Common myeloid progenitor, CD34-positive (primary cell): Measurements from ENCODE around the gene LRRC74B. TPM values are rescaled to one million over a fixed set of nuclear protein-coding genes. Genes with fewer than 3 reads are reported as not detected.

Experiments used
- CTCF ChIA-PET: fragments of 350-600 bp; sonication (Branson Sonifier 250); formaldehyde crosslinking; loops from one replicate; lab custom pipeline; 2021; ENCODE audit warnings: antibody characterized with exemption; lab: Charles Lee
- POLR2A ChIA-PET: fragments of 350-600 bp; sonication (Branson Sonifier 250); formaldehyde crosslinking; loops from one replicate; lab custom pipeline; 2021; ENCODE audit warnings: antibody characterized with exemption; lab: Charles Lee
- DNase-seq, 3 donors: peaks; one replicate each; pipeline versions ENCODE4 v3.0.0 to v3.0.0-alpha.2; 2013
- H3K27ac ChIP-seq, 2 experiments: 1 replicate in 1 of 2; 2 replicates in 1 of 2; pipeline ENCODE4 v1.7.0; 2013; ENCODE audit warnings: inconsistent platforms in 2 of 2, low read length in 2 of 2, mild to moderate bottlenecking in 2 of 2, low read depth in 1 of 2, moderate library complexity in 1 of 2; ENCODE audit not compliant: severe bottlenecking in 2 of 2, insufficient read depth in 1 of 2, poor library complexity in 1 of 2
- H3K27me3 ChIP-seq, 5 experiments: replicated peaks in 2 of 5; 1 replicate in 3 of 5; 2 replicates in 2 of 5; pipeline versions ENCODE4 v1.6.1 to v1.7.0; 2013; ENCODE audit warnings: low read length in 4 of 5, mild to moderate bottlenecking in 2 of 5, moderate library complexity in 2 of 5, inconsistent platforms in 1 of 5; ENCODE audit not compliant: insufficient read depth in 5 of 5, control insufficient read depth in 4 of 5
- H3K36me3 ChIP-seq, 4 experiments: 1 replicate in 2 of 4; 2 replicates in 2 of 4; pipeline versions ENCODE4 v1.6.1 to v1.7.0; 2013; ENCODE audit warnings: low read length in 3 of 4, control low read depth in 1 of 4, mild to moderate bottlenecking in 1 of 4; ENCODE audit not compliant: control insufficient read depth in 4 of 4, insufficient read depth in 4 of 4
- H3K4me1 ChIP-seq, 4 experiments: 1 replicate in 3 of 4; 2 replicates in 1 of 4; pipeline versions ENCODE4 v1.6.1 to v1.7.1; 2013; ENCODE audit warnings: low read length in 3 of 4, mild to moderate bottlenecking in 3 of 4, control low read depth in 1 of 4, inconsistent platforms in 1 of 4, moderate library complexity in 1 of 4; ENCODE audit not compliant: control insufficient read depth in 4 of 4, insufficient read depth in 4 of 4; ENCODE audit errors: control extremely low read depth in 1 of 4
- H3K4me3 ChIP-seq, 7 experiments: 1 replicate in 4 of 7; 2 replicates in 3 of 7; pipeline versions ENCODE4 v1.5.1 to v1.7.0; 2013; ENCODE audit warnings: mild to moderate bottlenecking in 7 of 7, low read length in 6 of 7, moderate library complexity in 6 of 7, inconsistent platforms in 2 of 7, low read depth in 2 of 7, control low read depth in 1 of 7; ENCODE audit not compliant: insufficient read depth in 4 of 7, control insufficient read depth in 1 of 7; ENCODE audit errors: extremely low read depth in 1 of 7
- H3K9me3 ChIP-seq, 5 experiments: 1 replicate in 4 of 5; 2 replicates in 1 of 5; pipeline versions ENCODE4 v1.6.1 to v1.7.1; 2013; ENCODE audit warnings: low read length in 4 of 5, mild to moderate bottlenecking in 2 of 5, inconsistent platforms in 1 of 5, low read depth in 1 of 5, moderate library complexity in 1 of 5; ENCODE audit not compliant: control insufficient read depth in 4 of 5, insufficient read depth in 2 of 5; ENCODE audit errors: control extremely low read depth in 1 of 5
- WGBS: methylation state at CpG from one replicate; pipeline ENCODE4 v1.1.5; 2013; ENCODE audit not compliant: insufficient coverage; 5-methylcytosine and 5-hydroxymethylcytosine counted together
- polyA plus RNA-seq: library from polyadenylated mRNA; unstranded; fragments of 120-200 nt; gene quantifications from one replicate; pipeline ENCODE4 v1.2.1, GENCODE V29; 2013

Gene LRRC74B
- 0.08 TPM for polyA plus RNA-seq

GRCh38 chr22:21045585-21046294 is at the start of gene LRRC74B:
TSS of gene LRRC74B (plus strand) at chr22:21045946. CDS start at chr22:21045987, 41 bp downstream.
- H3K9me3 ChIP-seq = no peaks in the 10 kb centered on the region
- H3K4me1 ChIP-seq = peaks cover 0 to 27% (median 21%) of the 10 kb centered on the region in 4 experiments
- ChIA-PET POLR2A (interaction anchor here (0.5 kb wide), 1 partner anchor 9 kb away, joined by 4 read pairs; no protein-coding TSS in a partner anchor), CTCF (interaction anchor here (1.5 to 1.9 kb wide), 2 partner anchors 8 to 56 kb away, joined by 4 to 5 read pairs; no protein-coding TSS in a partner anchor)
- peaks cover 0 to 10% (median 0%) of the 10 kb centered on the region in 5 experiments for H3K27me3 ChIP-seq
- DNase-seq = peak; percentile 68 to 84 (median 81)
- peak within 1 kb of the TSS in 6 of 7 experiments; percentile 30 to 71 (median 49) for H3K4me3 ChIP-seq
- H3K36me3 ChIP-seq = no peaks in the 10 kb centered on the region
- H3K27ac ChIP-seq = no peak within 1 kb of the TSS
- WGBS = 1% methylated on average over 40 of the region's 47 CpGs

DNA sequence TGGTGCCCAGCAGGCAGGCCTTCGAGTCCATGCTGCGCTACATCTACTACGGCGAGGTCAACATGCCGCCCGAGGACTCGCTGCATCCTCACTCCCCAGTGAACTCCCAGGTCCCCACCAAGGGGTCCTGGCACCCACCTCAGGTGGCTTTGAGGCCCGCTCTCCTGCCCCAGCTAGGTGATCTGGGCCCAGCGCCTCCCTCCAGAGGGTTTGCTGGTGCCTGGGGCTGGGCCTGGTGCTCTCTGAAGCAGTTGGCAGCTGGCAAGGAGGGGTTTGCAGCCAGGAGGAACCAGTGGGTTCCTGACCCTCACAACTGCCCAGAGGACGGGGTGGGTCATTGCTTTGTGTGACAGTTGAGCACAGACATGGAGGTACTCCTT is 49.7 kb upstream of the LRRC74B start:
- 100% methylated on average over 8 of the region's 10 CpGs for WGBS
- H3K9me3 ChIP-seq = no peaks in the 10 kb centered on the region
- CTCF ChIA-PET = no interaction called here
- POLR2A ChIA-PET = no interaction called here
- H3K4me3 ChIP-seq = no peak overlapping the region
- no peak overlapping the region for H3K27ac ChIP-seq
- no peaks in the 10 kb centered on the region for H3K27me3 ChIP-seq
- DNase-seq = no peak
- peaks cover 2 to 86% (median 54%) of the 10 kb centered on the region in 4 experiments for H3K36me3 ChIP-seq
- H3K4me1 ChIP-seq = peaks cover 0 to 14% (median 13%) of the 10 kb centered on the region in 4 experiments

DNA sequence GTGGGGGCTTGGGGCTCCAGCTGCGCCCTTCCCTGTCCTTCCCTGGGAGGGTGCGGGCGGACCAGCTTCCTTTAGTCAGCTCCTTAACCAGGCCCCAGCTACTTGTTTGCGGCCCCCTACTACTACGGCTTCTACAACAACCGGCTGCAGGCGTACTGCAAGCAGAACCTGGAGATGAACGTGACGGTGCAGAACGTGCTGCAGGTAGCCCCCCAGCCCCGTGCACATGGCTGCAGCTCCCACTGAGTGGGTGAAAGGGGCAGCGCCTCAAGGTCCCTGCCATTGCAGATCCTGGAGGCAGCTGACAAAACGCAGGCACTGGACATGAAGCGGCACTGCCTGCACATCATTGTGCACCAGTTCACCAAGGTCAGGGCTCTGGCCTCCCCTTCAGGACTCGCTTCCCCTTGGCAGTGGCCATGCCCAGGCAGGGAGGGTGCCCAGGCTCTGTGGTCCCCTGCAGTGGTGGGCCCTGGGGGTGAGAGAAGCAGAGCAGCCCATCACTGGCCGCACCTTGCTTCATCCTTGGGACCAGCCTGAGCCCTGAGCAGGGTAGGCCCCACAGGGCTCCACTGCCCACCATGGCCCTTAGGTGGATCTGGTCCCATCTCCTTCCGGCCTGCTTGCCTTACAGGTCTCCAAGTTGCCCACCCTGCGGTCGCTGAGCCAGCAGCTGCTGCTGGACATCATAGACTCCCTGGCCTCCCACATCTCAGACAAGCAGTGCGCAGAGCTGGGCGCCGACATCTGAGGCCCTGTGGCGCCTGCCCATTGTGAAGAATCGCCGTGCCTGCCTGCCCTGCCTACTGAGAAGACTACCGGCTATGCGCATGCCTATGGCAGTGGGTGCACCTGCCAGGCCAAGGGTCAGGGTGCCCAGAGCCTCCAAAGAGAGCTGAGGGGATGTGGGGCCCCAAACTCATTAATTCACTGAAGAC is 48.9 kb upstream of the LRRC74B start:
- no peak overlapping the region for H3K4me3 ChIP-seq
- no peak overlapping the region for H3K27ac ChIP-seq
- peaks cover 2 to 78% (median 48%) of the 10 kb centered on the region in 4 experiments for H3K36me3 ChIP-seq

DNA sequence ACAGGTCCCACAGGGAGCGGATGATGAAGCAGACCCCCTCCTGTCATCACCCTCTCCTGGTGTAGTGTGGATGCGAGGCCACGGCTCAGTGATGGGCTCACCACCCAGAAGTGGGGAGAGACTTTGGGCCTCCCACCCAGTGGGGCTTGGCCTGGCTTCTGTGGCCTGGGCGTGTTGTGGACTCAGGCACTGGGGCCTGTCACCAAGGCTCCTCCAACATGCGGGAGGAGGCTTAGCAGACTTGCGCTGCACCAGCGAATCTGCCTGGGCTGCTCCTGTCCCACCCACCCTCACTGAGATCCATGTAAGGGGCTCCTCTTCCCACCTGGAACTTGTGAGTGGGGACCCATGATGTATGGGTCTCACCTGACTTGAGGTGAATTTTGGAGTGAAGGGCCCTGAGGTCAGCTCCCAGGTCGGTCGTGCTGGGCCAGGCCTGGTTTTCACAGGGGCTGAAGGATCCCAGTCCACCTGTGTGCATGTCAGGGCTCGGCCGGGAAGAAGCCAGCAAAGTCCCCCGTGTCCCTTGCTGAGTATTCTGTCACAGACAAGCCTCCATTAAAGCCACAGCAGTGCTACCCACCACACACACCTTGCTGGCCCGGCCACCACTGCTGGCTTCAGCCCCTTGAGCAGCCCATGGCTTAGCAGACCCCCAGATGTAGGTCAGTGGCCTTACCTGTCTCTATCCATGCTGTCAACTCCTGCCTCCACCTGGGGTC is 48.0 kb upstream of the LRRC74B start:
- 94% methylated on average over 7 of the region's 13 CpGs for WGBS
- Histone ChIP-seq H3K27me3 (no peaks in the 10 kb centered on the region), H3K4me1 (peaks cover 0 to 23% (median 21%) of the 10 kb centered on the region in 4 experiments), H3K36me3 (peaks cover 2 to 70% (median 43%) of the 10 kb centered on the region in 4 experiments), H3K9me3 (no peaks in the 10 kb centered on the region), H3K4me3 (no peak overlapping the region), H3K27ac (no peak overlapping the region)
- no peak for DNase-seq
- ChIA-PET CTCF (interaction anchor here (0.8 kb wide), 1 partner anchor 112 kb away, joined by 3 read pairs; no protein-coding TSS in a partner anchor), POLR2A (no interaction called here)

More for the DNA sequence above, 48.9 kb upstream of the LRRC74B start:
- peaks cover 0 to 22% (median 20%) of the 10 kb centered on the region in 4 experiments for H3K4me1 ChIP-seq
- WGBS = 97% methylated on average over 23 of the region's 27 CpGs
- CTCF ChIA-PET = interaction anchor here (0.8 kb wide), 1 partner anchor 111 kb away, joined by 3 read pairs; no protein-coding TSS in a partner anchor
- no peaks in the 10 kb centered on the region for H3K9me3 ChIP-seq
- POLR2A ChIA-PET = no interaction called here
- H3K27me3 ChIP-seq = no peaks in the 10 kb centered on the region
- no peak for DNase-seq

GRCh38 chr22:20998411-20999336 is 47.1 kb upstream of the LRRC74B start:
- Histone ChIP-seq H3K27me3 (no peaks in the 10 kb centered on the region), H3K4me3 (no peak overlapping the region), H3K9me3 (no peaks in the 10 kb centered on the region), H3K36me3 (peaks cover 2 to 64% (median 37%) of the 10 kb centered on the region in 4 experiments), H3K27ac (peak overlapping the region in 1 of 2 experiments; percentile 3), H3K4me1 (peaks cover 4 to 33% (median 31%) of the 10 kb centered on the region in 4 experiments)
- DNase-seq = no peak
- 79% methylated on average over 4 of the region's 7 CpGs for WGBS
- POLR2A ChIA-PET = interaction anchor here (0.8 kb wide), 1 partner anchor 17 kb away, joined by 3 read pairs; the partner anchor contains the start of gene LZTR1
- CTCF ChIA-PET = interaction anchor here (2.1 kb wide), 1 partner anchor 8 kb away, joined by 7 read pairs; no protein-coding TSS in a partner anchor
